GM12864 (cell line): ENCODE results near the gene KRTAP19-3.

Experiments used
- DNase-seq: peaks from one replicate; pipeline ENCODE4 v3.0.0-alpha.2; 2011; ENCODE audit warnings: low read depth
- H3K4me3 ChIP-seq: 2 replicates; pipeline ENCODE4 v1.5.1; 2011; ENCODE audit warnings: mild to moderate bottlenecking, low read depth, low read length, control low read depth
- TF ChIP-seq, protein P1 (sequence below): IDR thresholded peaks from 2 replicates; pipeline ENCODE4 v1.5.1; 2011; ENCODE audit warnings: low read depth, mild to moderate bottlenecking, moderate library complexity, low read length, control low read depth, inconsistent platforms; ENCODE audit errors: missing control alignments

The KRTAP19-3 gene

GRCh38 chr21:30448514-30448913, 43.3 kb downstream of the KRTAP19-3 start:
- no peak overlapping the region for H3K4me3 ChIP-seq
- TF ChIP-seq, protein P1, sequence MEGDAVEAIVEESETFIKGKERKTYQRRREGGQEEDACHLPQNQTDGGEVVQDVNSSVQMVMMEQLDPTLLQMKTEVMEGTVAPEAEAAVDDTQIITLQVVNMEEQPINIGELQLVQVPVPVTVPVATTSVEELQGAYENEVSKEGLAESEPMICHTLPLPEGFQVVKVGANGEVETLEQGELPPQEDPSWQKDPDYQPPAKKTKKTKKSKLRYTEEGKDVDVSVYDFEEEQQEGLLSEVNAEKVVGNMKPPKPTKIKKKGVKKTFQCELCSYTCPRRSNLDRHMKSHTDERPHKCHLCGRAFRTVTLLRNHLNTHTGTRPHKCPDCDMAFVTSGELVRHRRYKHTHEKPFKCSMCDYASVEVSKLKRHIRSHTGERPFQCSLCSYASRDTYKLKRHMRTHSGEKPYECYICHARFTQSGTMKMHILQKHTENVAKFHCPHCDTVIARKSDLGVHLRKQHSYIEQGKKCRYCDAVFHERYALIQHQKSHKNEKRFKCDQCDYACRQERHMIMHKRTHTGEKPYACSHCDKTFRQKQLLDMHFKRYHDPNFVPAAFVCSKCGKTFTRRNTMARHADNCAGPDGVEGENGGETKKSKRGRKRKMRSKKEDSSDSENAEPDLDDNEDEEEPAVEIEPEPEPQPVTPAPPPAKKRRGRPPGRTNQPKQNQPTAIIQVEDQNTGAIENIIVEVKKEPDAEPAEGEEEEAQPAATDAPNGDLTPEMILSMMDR = no peak
- DNase-seq = no peak

GRCh38 chr21:30447056-30447455, 44.8 kb downstream of the KRTAP19-3 start:
- TF ChIP-seq, protein P1 = no peak
- no peak overlapping the region for H3K4me3 ChIP-seq
- no peak for DNase-seq

DNA sequence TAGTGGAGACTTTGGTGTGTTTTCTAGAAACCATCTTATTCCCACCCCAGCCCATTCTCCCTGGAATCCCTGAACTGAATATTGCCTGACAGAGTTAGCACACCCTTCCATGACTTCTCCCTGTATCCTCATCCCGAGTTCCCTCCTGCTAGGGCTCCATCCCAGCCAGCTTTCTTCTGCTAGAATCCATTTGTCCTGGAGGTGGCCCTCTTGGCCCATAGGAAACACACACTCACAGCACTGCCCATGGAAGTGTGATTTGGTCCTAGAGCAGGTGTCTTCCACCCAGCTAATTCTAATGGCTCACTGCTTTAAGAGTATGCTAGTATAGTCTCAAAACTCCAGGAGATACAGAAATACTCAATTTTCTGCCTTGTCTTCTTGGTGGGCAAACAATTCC, 47.6 kb downstream of the KRTAP19-3 start:
- TF ChIP-seq, protein P1 = no peak
- no peak for DNase-seq
- H3K4me3 ChIP-seq = no peak overlapping the region

GRCh38 chr21:30443226-30443625, 48.6 kb downstream of the KRTAP19-3 start:
- no peak for DNase-seq
- H3K4me3 ChIP-seq = no peak overlapping the region

More at GRCh38 chr21:30443226-30443625, 48.6 kb downstream of the KRTAP19-3 start:
- TF ChIP-seq, protein P1 = no peak
